A549 treated with AZD9567 at 1 μM for 4 hours (cell line): ENCODE measurements around the gene RABGEF1. TPM values are rescaled to one million over a fixed set of nuclear protein-coding genes. Genes with fewer than 3 reads are reported as not detected.

Experiments used
- total RNA-seq: library from RNA; stranded (reverse); fragments of 200-300 nt; extraction: Qiagen RNA extraction; gene quantifications from 5 replicates; pipeline ENCODE4 v1.2.3, GENCODE V29; 2022; ENCODE audit not compliant: insufficient read depth

Gene RABGEF1
- 22.6 to 38.9 TPM (median 24.8 TPM) in 5 replicates for total RNA-seq

DNA sequence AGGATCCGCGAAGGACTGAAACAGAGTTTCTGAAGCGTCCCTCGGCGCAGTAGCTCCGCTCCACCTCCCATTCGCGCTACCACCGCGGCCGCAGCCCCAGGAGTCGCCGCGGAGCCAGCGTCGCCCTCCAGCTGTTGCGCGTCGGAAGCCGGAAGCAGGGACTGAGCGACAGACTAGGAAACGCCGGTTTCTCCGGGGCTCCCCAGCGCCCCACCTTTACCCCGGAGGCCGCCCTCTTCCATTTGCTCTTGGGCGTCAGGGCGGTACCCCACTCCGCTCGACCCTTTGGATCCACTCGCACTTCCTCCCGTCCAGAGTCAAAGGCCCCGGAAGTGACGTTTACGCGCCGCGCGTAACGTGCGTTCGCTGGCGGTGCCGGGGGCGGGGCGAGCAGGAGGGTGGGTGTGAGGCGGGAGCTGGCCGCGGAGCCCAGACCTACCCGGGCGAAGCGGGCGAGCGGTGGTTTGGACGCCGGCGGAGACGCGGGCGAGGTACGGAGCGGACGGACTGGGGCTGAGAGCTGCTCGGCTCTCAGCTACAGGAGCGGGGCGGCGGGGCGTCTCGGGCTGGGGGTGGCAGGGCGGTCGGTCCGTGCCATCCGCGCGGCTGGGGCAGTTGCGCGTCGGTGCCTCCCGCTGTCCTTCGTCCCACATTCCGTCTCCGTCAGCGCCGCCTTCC, at the start of gene RABGEF1:
Gene RABGEF1, plus strand, starts transcription at position 432 of the 678 bp plus-strand sequence. CDS start 31,167 bp downstream, outside the sequence.

Other genes with a start within 250 kb of the RABGEF1 start
- gene KCTD7, start 111.9 kb upstream of the RABGEF1 start, total RNA-seq, result 5.3 to 16.8 TPM (median 6.2 TPM) in 5 replicates
- 81.6 to 140 TPM (median 86.6 TPM) in 5 replicates for gene TMEM248, start 180.5 kb downstream of the RABGEF1 start, total RNA-seq